Stimulated activated naive CD4-positive, alpha-beta T cell (primary cell): ENCODE data around the gene FGF21.
"Not testable (repeated sequence)": the region's sequence is repeated elsewhere in the genome, so short reads cannot be mapped to it uniquely, and the experiment has no call there.

Experiments
- DNase-seq, 6 experiments: peaks; one replicate each; lab custom pipeline; 2025; lab: John Stamatoyannopoulos, UW

FGF21 gene

GRCh38 chr19:48787331-48787730 lies 32.0 kb downstream of the FGF21 start:
- DNase-seq = not testable (repeated sequence)

GRCh38 chr19:48793271-48793670 lies 37.9 kb downstream of the FGF21 start:
- no peak for DNase-seq

- no peak for DNase-seq
Measured at GRCh38 chr19:48794291-48794690, 39.0 kb downstream of the FGF21 start.

- DNase-seq = peak; percentile 72 to 94 (median 86)
Measured at GRCh38 chr19:48795055-48795684, 39.8 kb downstream of the FGF21 start.

GRCh38 chr19:48795685-48796070 lies 40.4 kb downstream of the FGF21 start:
- no peak for DNase-seq

GRCh38 chr19:48796298-48797083 lies 41.2 kb downstream of the FGF21 start:
- DNase-seq = no peak

- no peak for DNase-seq
Measured at GRCh38 chr19:48797103-48797502, 41.8 kb downstream of the FGF21 start.

GRCh38 chr19:48798937-48799336 lies 43.6 kb downstream of the FGF21 start:
- DNase-seq = no peak

GRCh38 chr19:48799358-48800300 lies 44.3 kb downstream of the FGF21 start:
- DNase-seq = no peak

- DNase-seq = no peak
Measured at GRCh38 chr19:48802623-48803022, 47.3 kb downstream of the FGF21 start.

- DNase-seq = no peak
Measured at GRCh38 chr19:48804496-48804895, 49.2 kb downstream of the FGF21 start.

GRCh38 chr19:48805452-48805851 lies 50.1 kb downstream of the FGF21 start:
- no peak for DNase-seq

- DNase-seq = peak; percentile 10 to 60 (median 30)
Measured at GRCh38 chr19:48806518-48806817, 51.1 kb downstream of the FGF21 start.

- no peak for DNase-seq
Measured at GRCh38 chr19:48806818-48807589, 51.7 kb downstream of the FGF21 start.

- no peak for DNase-seq
Measured at GRCh38 chr19:48807590-48808308, 52.4 kb downstream of the FGF21 start.
